Pancreas (tissue), 10 donors: ENCODE results near the gene YIPF7. TPM values are rescaled to one million over a fixed set of nuclear protein-coding genes. Genes with fewer than 3 reads are reported as not detected.

Source experiments
- ATAC-seq, 4 donors: fragments of 200-7000 bp; cut with Tn5 transposase; one replicate each; pipeline versions ENCODE4 v1.8.0 to v1.9.1; 2020; ENCODE audit warnings: mild to moderate bottlenecking in 4 of 4, moderate library complexity in 4 of 4
- DNase-seq, 6 donors: peaks; one replicate each; pipeline ENCODE4 v3.0.0-alpha.2; 2020
- FAIRE-seq: peaks from 2 replicates; lab custom pipeline; 2012; peaks lifted over from hg19 to GRCh38; lab: Jason Lieb, UNC
- H3K27ac ChIP-seq, 4 donors: fragments of 200-600 bp; sonication (generic); 1 replicate in 3 of 4; 2 replicates in 1 of 4; pipeline versions ENCODE4 v1.5.0 to v1.8.0; 2020
- H3K27me3 ChIP-seq, 4 donors: fragments of 200-600 bp; one replicate each; pipeline ENCODE4 v1.8.0; 2021
- H3K36me3 ChIP-seq, 3 donors: fragments of 200-600 bp; sonication (generic) in 1 of 3; one replicate each; pipeline versions ENCODE4 v1.5.0 to v1.8.0; 2020 to 2021
- H3K4me1 ChIP-seq, 3 donors: fragments of 200-600 bp; one replicate each; pipeline ENCODE4 v1.8.0; 2021
- H3K4me3 ChIP-seq, 4 donors: fragments of 200-600 bp; sonication (generic) in 2 of 4; one replicate each; pipeline versions ENCODE4 v1.5.0 to v1.8.0; 2020 to 2021
- H3K9me3 ChIP-seq, 4 donors: fragments of 200-600 bp; one replicate each; pipeline ENCODE4 v1.8.0; 2021
- CTCF ChIP-seq, 4 donors: fragments of 200-600 bp; sonication (generic) in 3 of 4; IDR thresholded peaks; one replicate each; pipeline versions ENCODE4 v1.5.0 to v1.8.0; 2021; ENCODE audit warnings: antibody characterized with exemption in 4 of 4
- WGBS, 2 donors: extraction: QIAGEN DNeasy Blood & Tissue Kit; methylation state at CpG; one replicate each; pipeline ENCODE4 v1.1.7; 2013; 5-methylcytosine and 5-hydroxymethylcytosine counted together
- intact Hi-C, 3 donors: fragments of 100-400 bp; cut with DNase I; formaldehyde crosslinking; loops; one replicate each; pipeline versions ENCODE4 v1.11.1 to v1.14.2; 2022
- polyA plus RNA-seq, 2 donors: library from polyadenylated mRNA; stranded (reverse); fragments of 200-250 nt; gene quantifications; one replicate each; pipeline ENCODE4 v1.2.3, GENCODE V29; 2013
- total RNA-seq, 6 donors: library from RNA; stranded (reverse); fragmentation: NEBNext Ultra II Directional in 4 of 6; extraction: Animal tissue kit (Norgen Biotek cat#: 25700) in 4 of 6; gene quantifications; one replicate each; pipeline versions ENCODE4 v1.2.1 to v1.2.4, GENCODE V29; 2021 to 2023
- donor health status: healthy with polysubstance abuse.
- donor health status: DM: no; HTN: no; CAD: no; lungs with moderate emphysema.
- donor health status: DM: no; HTN: no; CAD: no.
- donor health status: control.
- donor health status: control.
- donor health status: Bipolar disorder and iron deficiency.
- donor health status: DM: yes; HTN: yes; CAD: no.
- donor health status: DM: no; HTN: no; CAD: no.
- donor health status: DM: no; HTN: no; CAD: no.
- donor health status: DM: yes; HTN: yes; CAD: no.

Gene YIPF7
- total and polyA plus RNA-seq, 8 donors: 0.14 TPM; not detected in 7

- H3K9me3 ChIP-seq: no peaks in the 10 kb centered on the region
- ATAC-seq (no peak), FAIRE-seq (no peak), DNase-seq (no peak)
- intact Hi-C loops: no loop called here
- H3K4me1 ChIP-seq: no peaks in the 10 kb centered on the region
- H3K27ac ChIP-seq: no peak overlapping the region
- H3K36me3 ChIP-seq: no peaks in the 10 kb centered on the region
- WGBS, 2 donors: 69 to 78% methylated on average over 1 of the region's 1 CpG
- H3K27me3 ChIP-seq: peaks cover 0 to 2% (median 0%) of the 10 kb centered on the region in 4 donors
- TF ChIP-seq CTCF (IDR thresholded peaks at IDR 0.05): no peak
- H3K4me3 ChIP-seq: no peak overlapping the region
These were observed 10.7 kb upstream of the YIPF7 start for GRCh38 chr4:44661940-44662622.

DNA sequence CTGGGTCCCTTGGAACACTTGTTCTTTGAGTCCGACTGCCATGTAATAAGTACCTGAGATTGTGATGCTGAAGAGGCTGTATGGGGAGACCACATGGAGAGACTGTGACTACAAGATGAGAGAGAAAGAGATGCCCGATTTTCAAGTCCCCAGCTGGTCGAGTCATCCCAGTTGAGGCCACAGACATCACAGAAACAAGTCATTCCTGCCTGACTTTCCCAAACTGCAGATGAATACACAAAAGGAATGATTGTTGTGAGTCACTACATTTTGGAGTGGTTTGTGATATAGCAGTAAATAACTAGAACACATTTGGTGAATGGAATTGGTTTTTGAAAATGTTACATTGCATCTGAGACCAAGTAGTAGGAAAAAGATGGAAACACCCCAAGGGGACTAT lies 9.0 kb upstream of the YIPF7 start:
- Histone ChIP-seq H3K27me3 (peaks cover 0 to 2% (median 0%) of the 10 kb centered on the region in 4 donors), H3K36me3 (no peaks in the 10 kb centered on the region), H3K27ac (no peak overlapping the region), H3K4me3 (no peak overlapping the region), H3K4me1 (no peaks in the 10 kb centered on the region), H3K9me3 (no peaks in the 10 kb centered on the region)
- no peak for TF ChIP-seq CTCF (IDR thresholded peaks at IDR 0.05)
- FAIRE-seq: no peak
- no peak for ATAC-seq
- intact Hi-C loops: no loop called here
- no peak for DNase-seq
- 24 to 25% methylated on average over 3 of the region's 3 CpGs for WGBS, 2 donors

GRCh38 chr4:44652002-44652401 lies 577 bp upstream of the YIPF7 start:
- no peak for TF ChIP-seq CTCF (IDR thresholded peaks at IDR 0.05)
- WGBS, 2 donors: 52 to 77% methylated on average over 1 of the region's 1 CpG
- Histone ChIP-seq H3K9me3 (no peaks in the 10 kb centered on the region), H3K4me3 (no peak overlapping the region), H3K27ac (no peak overlapping the region), H3K36me3 (no peaks in the 10 kb centered on the region), H3K4me1 (no peaks in the 10 kb centered on the region), H3K27me3 (no peaks in the 10 kb centered on the region)
- intact Hi-C loops: no loop called here
- FAIRE-seq (no peak), DNase-seq (no peak), ATAC-seq (no peak)

GRCh38 chr4:44646151-44646550 lies 5.3 kb downstream of the YIPF7 start:
- Histone ChIP-seq H3K4me1 (no peaks in the 10 kb centered on the region), H3K27ac (no peak overlapping the region), H3K9me3 (no peaks in the 10 kb centered on the region), H3K36me3 (no peaks in the 10 kb centered on the region), H3K4me3 (no peak overlapping the region), H3K27me3 (no peaks in the 10 kb centered on the region)
- FAIRE-seq (no peak), ATAC-seq (no peak), DNase-seq (no peak)
- TF ChIP-seq CTCF (IDR thresholded peaks at IDR 0.05): no peak
- intact Hi-C loops: no loop called here
- 39 to 43% methylated on average over 1 of the region's 1 CpG for WGBS, 2 donors

DNA sequence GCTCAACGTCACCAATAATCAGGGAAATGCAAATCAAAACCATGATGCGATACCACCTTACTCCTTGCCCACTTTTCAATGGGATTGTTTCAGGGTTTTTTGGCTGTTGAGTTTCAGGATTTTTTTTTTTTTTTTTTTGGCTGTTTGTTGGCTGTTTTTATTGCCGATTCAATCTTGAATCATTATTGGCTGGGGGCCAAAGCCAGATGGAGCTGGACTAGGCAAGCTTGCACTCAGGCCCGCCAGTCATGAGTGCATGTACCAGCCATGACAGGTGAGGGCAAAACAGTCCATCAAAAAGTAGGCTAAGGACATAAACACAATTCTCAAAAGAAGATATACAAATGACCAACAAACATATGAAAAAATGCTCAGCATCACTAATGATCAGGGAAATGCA lies 13.3 kb downstream of the YIPF7 start:
- no peak for FAIRE-seq

More for the DNA sequence above, 13.3 kb downstream of the YIPF7 start:
- intact Hi-C loops: no loop called here
- Histone ChIP-seq H3K27me3 (peaks cover 0 to 8% (median 0%) of the 10 kb centered on the region in 4 donors), H3K9me3 (no peaks in the 10 kb centered on the region), H3K4me1 (no peaks in the 10 kb centered on the region), H3K36me3 (no peaks in the 10 kb centered on the region), H3K27ac (no peak overlapping the region), H3K4me3 (no peak overlapping the region)
- no peak for DNase-seq
- ATAC-seq: no peak
- 75 to 84% methylated on average over 4 of the region's 4 CpGs for WGBS, 2 donors
- no peak for TF ChIP-seq CTCF (IDR thresholded peaks at IDR 0.05)
